Esophagus squamous epithelium (tissue), 4 donors: Measurements from ENCODE around the gene SLC25A42.

ENCODE experiments used
- CTCF ChIP-seq, 6 experiments: fragments of 450-650 bp in 4 of 6; fragments of 200-600 bp in 2 of 6; sonication (generic) in 2 of 6; IDR thresholded peaks; one replicate each; pipeline ENCODE4 v1.5.1; 2016 to 2019; ENCODE audit warnings: antibody characterized with exemption in 6 of 6, mild to moderate bottlenecking in 4 of 6, moderate library complexity in 4 of 6
- POLR2A ChIP-seq, 4 donors: fragments of 450-650 bp; IDR thresholded peaks; one replicate each; pipeline ENCODE4 v1.6.1; 2017; ENCODE audit warnings: antibody characterized with exemption in 4 of 4, mild to moderate bottlenecking in 4 of 4, moderate library complexity in 3 of 4

GRCh38 chr19:19083413-19084178 lies 19.8 kb downstream of the SLC25A42 start:
- TF ChIP-seq POLR2A (IDR thresholded peaks at IDR 0.05) (no peak), CTCF (IDR thresholded peaks at IDR 0.05) (no peak)
